NT2/D1 (cell line): ENCODE measurements around the gene EML4.

Source experiments
- DNase-seq: peaks from one replicate; pipeline ENCODE4 v3.0.0-alpha.2; 2011; ENCODE audit warnings: low read depth, low spot score
- H3K27me3 ChIP-seq: 2 replicates; pipeline ENCODE4 v1.6.0; 2011; ENCODE audit warnings: mild to moderate bottlenecking; ENCODE audit not compliant: insufficient read length, insufficient read depth
- H3K36me3 ChIP-seq: 2 replicates; pipeline ENCODE4 v1.6.1; 2011; ENCODE audit warnings: mild to moderate bottlenecking, low read length, mixed read lengths; ENCODE audit not compliant: insufficient read depth, insufficient read length
- H3K4me1 ChIP-seq: 2 replicates; pipeline ENCODE4 v1.5.1; 2011; ENCODE audit not compliant: insufficient read depth, insufficient read length
- H3K4me3 ChIP-seq: 2 replicates; pipeline ENCODE4 v1.5.1; 2011; ENCODE audit warnings: low read depth; ENCODE audit not compliant: insufficient read length
- H3K9ac ChIP-seq: 2 replicates; pipeline ENCODE4 v1.6.0; 2011; ENCODE audit warnings: low read depth; ENCODE audit not compliant: insufficient read length
- H3K9me3 ChIP-seq: 2 replicates; pipeline ENCODE4 v1.5.1; 2011; ENCODE audit warnings: mild to moderate bottlenecking, low read length; ENCODE audit not compliant: insufficient read depth
- SUZ12 ChIP-seq: IDR thresholded peaks from 2 replicates; pipeline ENCODE4 v1.6.1; 2011; ENCODE audit not compliant: insufficient read length, insufficient read depth; ENCODE audit errors: extremely low read depth
- YY1 ChIP-seq: IDR thresholded peaks from 2 replicates; pipeline ENCODE4 v1.6.1; 2011; ENCODE audit not compliant: insufficient read length, insufficient read depth
- ZNF274 ChIP-seq: IDR thresholded peaks from 2 replicates; pipeline ENCODE4 v1.6.1; 2011; ENCODE audit warnings: mild to moderate bottlenecking, low read depth, low read length

Gene EML4

DNA sequence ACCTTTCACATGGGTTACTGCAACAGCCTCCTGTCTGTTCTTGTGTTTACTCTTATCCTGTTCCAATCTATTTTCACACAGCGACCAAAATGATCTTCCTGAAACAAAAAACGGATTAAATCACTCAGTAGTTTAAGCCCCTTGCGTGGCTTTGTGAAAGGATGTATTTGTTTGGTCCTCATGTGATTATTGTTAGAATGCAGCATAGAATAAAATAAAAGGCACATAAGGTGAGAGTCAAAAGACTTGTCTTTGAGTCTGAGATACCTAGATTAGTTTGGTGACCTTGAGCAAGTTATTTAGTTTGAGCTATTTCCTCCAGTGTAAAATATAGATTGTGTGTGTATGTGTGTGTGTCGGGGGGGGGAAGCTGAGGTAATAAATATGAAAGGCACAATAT is 72.4 kb downstream of the EML4 start:
- Histone ChIP-seq H3K9me3 (no peaks in the 10 kb centered on the region), H3K9ac (no peak overlapping the region), H3K4me1 (no peaks in the 10 kb centered on the region), H3K4me3 (no peak overlapping the region), H3K36me3 (peaks cover 13% of the 10 kb centered on the region), H3K27me3 (no peaks in the 10 kb centered on the region)
- TF ChIP-seq ZNF274 (no peak), YY1 (no peak), SUZ12 (no peak)
- no peak for DNase-seq

DNA sequence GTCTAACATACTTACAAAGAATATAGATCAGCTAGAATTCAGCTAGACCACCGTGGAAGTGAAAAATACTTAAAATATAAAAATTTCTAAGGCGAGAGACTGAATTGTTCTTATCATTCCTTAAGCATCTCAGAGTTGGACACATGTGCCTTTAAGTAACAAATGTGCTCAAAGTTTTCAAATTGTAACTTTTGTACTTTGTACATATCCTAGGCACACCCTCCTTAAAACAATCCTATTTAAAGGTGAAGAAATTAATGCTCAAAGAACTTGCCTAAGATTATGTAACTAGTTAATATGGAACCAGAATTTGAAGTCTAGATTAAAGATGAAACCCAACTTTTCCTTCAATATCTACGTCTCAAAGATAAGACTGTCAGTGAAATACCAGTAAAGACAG is 74.1 kb downstream of the EML4 start:
- Histone ChIP-seq H3K27me3 (no peaks in the 10 kb centered on the region), H3K9me3 (no peaks in the 10 kb centered on the region), H3K4me3 (no peak overlapping the region), H3K9ac (no peak overlapping the region), H3K36me3 (peaks cover 19% of the 10 kb centered on the region), H3K4me1 (no peaks in the 10 kb centered on the region)
- DNase-seq, result no peak
- no peak for TF ChIP-seq ZNF274
- no peak for TF ChIP-seq SUZ12
- no peak for TF ChIP-seq YY1

DNA sequence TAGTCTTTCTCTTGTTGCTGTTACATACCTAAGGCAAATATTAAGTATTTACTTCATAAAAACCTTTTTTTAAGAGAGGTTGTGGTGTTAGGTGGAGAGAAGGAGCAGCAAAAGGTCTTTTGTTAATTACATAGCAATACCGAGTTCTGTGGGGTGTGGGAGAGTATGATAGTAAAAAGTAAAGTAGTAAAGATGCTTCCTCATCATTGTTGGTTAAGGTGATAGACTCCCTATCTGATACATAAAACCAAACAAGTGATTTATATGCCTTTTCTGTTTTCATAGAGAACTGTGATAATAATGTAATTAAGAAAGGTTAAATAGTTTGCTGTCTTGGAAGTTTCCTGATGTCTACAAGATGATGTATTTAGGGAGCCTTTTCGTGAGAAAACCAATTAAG is 75.4 kb downstream of the EML4 start:
- DNase-seq, result no peak
- no peaks in the 10 kb centered on the region for H3K27me3 ChIP-seq
- H3K4me1 ChIP-seq, result no peaks in the 10 kb centered on the region
- no peak overlapping the region for H3K4me3 ChIP-seq
- H3K9me3 ChIP-seq, result no peaks in the 10 kb centered on the region
- peaks cover 19% of the 10 kb centered on the region for H3K36me3 ChIP-seq
- no peak overlapping the region for H3K9ac ChIP-seq
- TF ChIP-seq SUZ12 (no peak), YY1 (no peak), ZNF274 (no peak)

DNA sequence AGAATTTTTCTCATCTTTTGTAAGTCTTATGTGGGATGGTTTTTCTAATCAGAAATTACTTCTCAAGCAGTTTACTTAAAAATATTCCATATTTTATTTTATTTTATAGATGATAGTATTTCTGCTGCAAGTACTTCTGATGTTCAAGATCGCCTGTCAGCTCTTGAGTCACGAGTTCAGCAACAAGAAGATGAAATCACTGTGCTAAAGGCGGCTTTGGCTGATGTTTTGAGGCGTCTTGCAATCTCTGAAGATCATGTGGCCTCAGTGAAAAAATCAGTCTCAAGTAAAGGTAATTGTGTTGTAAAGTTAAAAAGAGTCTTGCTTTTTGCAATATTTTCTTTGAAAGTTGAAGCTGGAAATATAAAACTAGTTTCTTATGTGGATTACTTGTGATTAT is 76.2 kb downstream of the EML4 start:
- TF ChIP-seq SUZ12 (no peak), YY1 (no peak), ZNF274 (no peak)
- no peaks in the 10 kb centered on the region for H3K27me3 ChIP-seq

GRCh38 chr2:42246562-42246961 is 77.4 kb downstream of the EML4 start:
- Histone ChIP-seq H3K9me3 (no peaks in the 10 kb centered on the region), H3K27me3 (no peaks in the 10 kb centered on the region), H3K4me1 (peaks cover 2% of the 10 kb centered on the region), H3K36me3 (peaks cover 19% of the 10 kb centered on the region), H3K4me3 (no peak overlapping the region), H3K9ac (no peak overlapping the region)
- DNase-seq, result no peak
- TF ChIP-seq ZNF274 (no peak), YY1 (no peak), SUZ12 (no peak)

More for the DNA sequence above, 76.2 kb downstream of the EML4 start:
- Histone ChIP-seq H3K36me3 (peaks cover 19% of the 10 kb centered on the region), H3K9ac (no peak overlapping the region), H3K4me1 (peaks cover 2% of the 10 kb centered on the region), H3K9me3 (no peaks in the 10 kb centered on the region), H3K4me3 (no peak overlapping the region)
- no peak for DNase-seq

GRCh38 chr2:42248846-42249245 is 79.7 kb downstream of the EML4 start:
- Histone ChIP-seq H3K4me1 (peaks cover 2% of the 10 kb centered on the region), H3K4me3 (no peak overlapping the region), H3K9me3 (no peaks in the 10 kb centered on the region), H3K27me3 (no peaks in the 10 kb centered on the region), H3K36me3 (peaks cover 19% of the 10 kb centered on the region), H3K9ac (no peak overlapping the region)
- TF ChIP-seq ZNF274, result no peak
- TF ChIP-seq YY1, result no peak
- no peak for DNase-seq

DNA sequence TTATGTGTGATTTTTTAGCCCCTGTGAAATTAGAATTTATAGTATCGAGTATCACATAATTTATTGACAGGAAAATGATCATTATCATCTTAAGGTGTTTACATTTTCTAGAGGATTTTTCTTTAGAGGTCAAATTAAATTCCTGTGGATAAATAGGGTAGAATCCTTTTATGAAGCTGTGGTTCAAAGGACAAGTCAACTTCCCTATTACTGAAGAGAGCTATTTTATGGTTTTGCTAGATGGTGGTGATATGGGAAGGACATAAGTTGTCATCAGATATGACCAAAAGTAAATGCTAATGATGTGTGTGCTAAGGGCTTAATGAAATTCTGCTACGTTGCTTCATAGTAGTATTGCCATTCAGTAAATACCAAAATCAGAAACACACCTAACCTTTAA is 80.1 kb downstream of the EML4 start:
- H3K36me3 ChIP-seq, result peaks cover 19% of the 10 kb centered on the region
- no peaks in the 10 kb centered on the region for H3K27me3 ChIP-seq
- no peak overlapping the region for H3K4me3 ChIP-seq
- no peak for TF ChIP-seq ZNF274
- H3K9me3 ChIP-seq, result no peaks in the 10 kb centered on the region
- no peak for DNase-seq
- no peak overlapping the region for H3K9ac ChIP-seq
- peaks cover 2% of the 10 kb centered on the region for H3K4me1 ChIP-seq

DNA sequence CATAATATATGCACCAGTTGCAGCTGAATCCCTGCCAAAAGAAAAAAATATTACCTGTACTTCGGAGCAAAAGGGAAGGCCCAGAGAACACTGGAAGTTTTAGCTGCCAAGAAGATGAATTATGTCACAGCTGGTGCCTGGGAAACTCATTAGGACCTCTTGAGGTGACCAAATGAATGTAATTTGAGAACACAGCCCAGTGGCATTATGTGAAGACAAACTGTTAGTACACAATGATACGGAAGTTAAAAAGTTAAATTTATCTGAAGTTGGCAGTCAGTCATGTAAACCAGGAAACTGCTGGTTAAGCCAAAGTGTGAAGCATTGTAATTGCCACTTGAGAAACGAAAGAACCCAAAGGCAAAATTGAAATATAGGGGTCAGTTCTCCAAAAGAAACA is 80.7 kb downstream of the EML4 start:
- Histone ChIP-seq H3K27me3 (no peaks in the 10 kb centered on the region), H3K4me1 (peaks cover 2% of the 10 kb centered on the region), H3K9ac (no peak overlapping the region), H3K36me3 (peaks cover 19% of the 10 kb centered on the region), H3K4me3 (no peak overlapping the region), H3K9me3 (no peaks in the 10 kb centered on the region)
- TF ChIP-seq ZNF274 (no peak), YY1 (no peak), SUZ12 (no peak)
- DNase-seq, result no peak
